ENCODE results near the gene SYT1. TPM values are rescaled to one million over a fixed set of nuclear protein-coding genes. Genes with fewer than 3 reads are reported as not detected.

Gene SYT1
- total and polyA plus RNA-seq, 7 donors: 2.8 to 20.0 (median 10.6) TPM; not detected in 1

DNA sequence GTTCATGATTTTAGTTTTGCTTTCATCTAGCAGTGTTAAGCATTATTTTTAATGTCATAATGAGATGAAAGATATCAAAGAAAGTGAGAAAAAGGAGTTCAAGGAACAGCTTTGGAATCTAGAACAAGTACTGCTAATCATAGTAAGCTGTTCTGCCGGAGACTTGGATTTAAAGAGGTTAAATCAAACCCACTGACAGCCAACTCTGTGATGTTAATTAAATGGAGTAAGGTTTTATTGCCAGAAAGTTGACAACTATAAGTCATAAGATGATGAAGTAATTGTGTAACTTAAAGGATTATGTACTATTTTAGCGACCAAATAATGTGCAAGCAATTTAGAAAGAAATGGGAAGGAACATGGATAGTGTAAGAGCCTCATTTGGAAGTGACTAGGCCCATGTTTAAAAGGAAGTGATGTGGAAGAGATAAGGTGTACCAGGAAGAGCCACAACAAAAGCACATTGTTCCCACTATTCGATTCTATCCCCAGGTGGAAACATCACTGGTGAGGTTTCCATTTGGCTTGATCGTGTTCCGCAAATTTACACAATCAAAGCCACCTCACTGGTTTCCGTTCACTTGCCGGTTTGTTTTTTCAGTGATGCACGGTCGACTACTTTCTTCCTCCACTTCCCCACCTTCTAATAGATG lies 437.7 kb downstream of the SYT1 start:
- WGBS, 2 donors: 40 to 75% methylated on average over 9 of the region's 9 CpGs
- no peaks in the 10 kb centered on the region for H3K4me1 ChIP-seq
- no peaks in the 10 kb centered on the region for H3K36me3 ChIP-seq
- H3K4me3 ChIP-seq: no peak overlapping the region
- H3K9me3 ChIP-seq: no peaks in the 10 kb centered on the region
- peak in 1 of 4 donors; percentile 14 for TF ChIP-seq POLR2AphosphoS5 (IDR thresholded peaks at IDR 0.05)
- TF ChIP-seq POLR2A (IDR thresholded peaks at IDR 0.05): no peak
- DNase-seq: no peak
- H3K27ac ChIP-seq: peak overlapping the region in 1 of 4 donors; percentile 27
- H3K27me3 ChIP-seq: no peaks in the 10 kb centered on the region
- intact Hi-C loops (cut with DNase I): no loop called here

DNA sequence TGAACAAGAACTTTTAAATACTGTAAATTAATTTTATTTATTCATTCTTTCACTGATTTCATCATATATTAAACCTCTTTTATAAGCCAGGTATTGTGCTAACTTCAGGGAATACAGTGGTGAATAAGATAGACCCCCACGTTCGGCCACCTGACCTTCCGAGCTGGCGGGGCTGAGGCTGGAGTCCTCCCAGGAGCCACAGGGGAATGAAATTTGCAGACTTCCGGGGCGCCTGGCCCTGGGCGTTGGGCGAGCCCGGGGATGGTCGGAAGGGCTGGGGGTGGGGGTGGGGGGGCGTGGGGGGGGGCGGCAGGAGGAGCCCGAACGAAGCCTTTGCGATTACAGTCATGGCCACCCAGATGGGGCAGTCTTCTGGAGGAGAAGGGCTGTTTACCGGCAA lies 442.8 kb downstream of the SYT1 start:
- intact Hi-C loops (cut with DNase I): no loop called here
- TF ChIP-seq POLR2A (IDR thresholded peaks at IDR 0.05): no peak
- no peak for TF ChIP-seq EP300 (IDR thresholded peaks at IDR 0.05)
- TF ChIP-seq POLR2AphosphoS5 (IDR thresholded peaks at IDR 0.05): no peak
- TF ChIP-seq, protein P1, sequence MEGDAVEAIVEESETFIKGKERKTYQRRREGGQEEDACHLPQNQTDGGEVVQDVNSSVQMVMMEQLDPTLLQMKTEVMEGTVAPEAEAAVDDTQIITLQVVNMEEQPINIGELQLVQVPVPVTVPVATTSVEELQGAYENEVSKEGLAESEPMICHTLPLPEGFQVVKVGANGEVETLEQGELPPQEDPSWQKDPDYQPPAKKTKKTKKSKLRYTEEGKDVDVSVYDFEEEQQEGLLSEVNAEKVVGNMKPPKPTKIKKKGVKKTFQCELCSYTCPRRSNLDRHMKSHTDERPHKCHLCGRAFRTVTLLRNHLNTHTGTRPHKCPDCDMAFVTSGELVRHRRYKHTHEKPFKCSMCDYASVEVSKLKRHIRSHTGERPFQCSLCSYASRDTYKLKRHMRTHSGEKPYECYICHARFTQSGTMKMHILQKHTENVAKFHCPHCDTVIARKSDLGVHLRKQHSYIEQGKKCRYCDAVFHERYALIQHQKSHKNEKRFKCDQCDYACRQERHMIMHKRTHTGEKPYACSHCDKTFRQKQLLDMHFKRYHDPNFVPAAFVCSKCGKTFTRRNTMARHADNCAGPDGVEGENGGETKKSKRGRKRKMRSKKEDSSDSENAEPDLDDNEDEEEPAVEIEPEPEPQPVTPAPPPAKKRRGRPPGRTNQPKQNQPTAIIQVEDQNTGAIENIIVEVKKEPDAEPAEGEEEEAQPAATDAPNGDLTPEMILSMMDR (IDR thresholded peaks at IDR 0.05): no peak
- H3K27ac ChIP-seq: no peak overlapping the region
- H3K4me3 ChIP-seq: no peak overlapping the region
- WGBS, 2 donors: 89 to 91% methylated on average over 16 of the region's 16 CpGs
- no peak for DNase-seq
- H3K36me3 ChIP-seq: no peaks in the 10 kb centered on the region
- no peaks in the 10 kb centered on the region for H3K27me3 ChIP-seq
- no peaks in the 10 kb centered on the region for H3K9me3 ChIP-seq
- H3K4me1 ChIP-seq: no peaks in the 10 kb centered on the region

DNA sequence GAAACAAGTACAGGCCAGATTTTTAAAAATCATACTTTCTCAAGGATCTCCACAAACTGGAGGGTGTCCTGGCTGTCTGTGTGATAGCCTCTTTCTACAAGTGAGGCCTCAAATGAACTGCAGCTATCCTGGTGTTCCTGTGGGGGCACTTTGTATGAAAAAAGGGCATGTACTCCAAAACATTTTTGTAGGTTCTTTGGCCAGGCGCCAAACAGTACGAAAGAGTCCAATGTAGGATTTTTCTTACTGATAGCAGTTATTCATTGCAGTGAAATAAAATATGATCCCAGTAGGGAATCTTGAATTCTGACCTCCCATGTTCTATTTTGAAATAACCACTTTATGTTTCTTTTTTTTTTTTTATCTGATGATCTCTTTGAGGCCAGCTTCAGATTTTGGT lies 444.5 kb downstream of the SYT1 start:
- Histone ChIP-seq H3K27me3 (no peaks in the 10 kb centered on the region), H3K36me3 (no peaks in the 10 kb centered on the region), H3K27ac (no peak overlapping the region), H3K9me3 (peaks cover 0 to under 1% (median 0%) of the 10 kb centered on the region in 4 donors), H3K4me1 (no peaks in the 10 kb centered on the region), H3K4me3 (no peak overlapping the region)
- no peak for TF ChIP-seq POLR2A (IDR thresholded peaks at IDR 0.05)
- TF ChIP-seq EP300 (IDR thresholded peaks at IDR 0.05): no peak
- no peak for TF ChIP-seq POLR2AphosphoS5 (IDR thresholded peaks at IDR 0.05)
- TF ChIP-seq, protein P1 (IDR thresholded peaks at IDR 0.05): no peak
- WGBS, 2 donors: 88% methylated on average over 2 of the region's 2 CpGs
- intact Hi-C loops (cut with DNase I): no loop called here
- DNase-seq: no peak

DNA sequence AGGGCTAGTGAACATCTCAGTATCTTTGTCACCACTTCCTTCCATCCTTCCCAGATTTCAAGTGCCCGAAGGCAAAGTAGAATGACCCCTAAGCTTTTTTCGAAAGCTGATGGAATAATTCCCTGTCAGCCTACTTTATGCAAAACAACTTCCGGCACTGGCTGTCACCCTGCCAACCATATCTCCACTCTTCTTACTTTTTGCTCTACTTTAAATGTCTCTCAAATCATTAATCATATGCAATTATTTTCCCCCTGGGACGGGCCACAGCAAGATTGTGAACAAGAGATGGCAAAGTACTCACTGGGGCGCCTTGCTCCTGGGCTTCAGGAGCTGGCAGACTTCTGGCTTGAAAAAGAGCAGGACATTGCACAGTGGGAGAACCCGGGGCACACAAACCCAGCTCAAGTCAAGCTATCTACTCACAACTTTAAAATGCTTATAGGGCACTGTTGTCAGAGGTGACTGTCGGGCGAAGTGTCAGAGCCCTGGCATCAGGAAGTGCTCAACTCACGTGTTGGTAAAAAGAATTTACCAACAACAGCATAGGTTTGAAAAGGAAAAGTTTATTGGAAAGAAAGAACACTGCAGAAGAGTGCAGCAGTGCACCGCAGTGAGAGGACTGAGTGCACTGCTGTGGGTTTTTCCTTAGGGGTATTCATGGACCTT lies 452.7 kb downstream of the SYT1 start:
- H3K27me3 ChIP-seq: no peaks in the 10 kb centered on the region
- intact Hi-C loops (cut with DNase I): no loop called here
- TF ChIP-seq, protein P1 (IDR thresholded peaks at IDR 0.05): no peak
- TF ChIP-seq POLR2AphosphoS5 (IDR thresholded peaks at IDR 0.05) (no peak), EP300 (IDR thresholded peaks at IDR 0.05) (no peak), POLR2A (IDR thresholded peaks at IDR 0.05) (no peak)
- DNase-seq: no peak
- H3K4me3 ChIP-seq: no peak overlapping the region
- WGBS, 2 donors: 82 to 85% methylated on average over 10 of the region's 10 CpGs
- no peaks in the 10 kb centered on the region for H3K36me3 ChIP-seq
- H3K27ac ChIP-seq: no peak overlapping the region
- H3K9me3 ChIP-seq: peaks cover 0 to 2% (median 0%) of the 10 kb centered on the region in 4 donors
- H3K4me1 ChIP-seq: no peaks in the 10 kb centered on the region

DNA sequence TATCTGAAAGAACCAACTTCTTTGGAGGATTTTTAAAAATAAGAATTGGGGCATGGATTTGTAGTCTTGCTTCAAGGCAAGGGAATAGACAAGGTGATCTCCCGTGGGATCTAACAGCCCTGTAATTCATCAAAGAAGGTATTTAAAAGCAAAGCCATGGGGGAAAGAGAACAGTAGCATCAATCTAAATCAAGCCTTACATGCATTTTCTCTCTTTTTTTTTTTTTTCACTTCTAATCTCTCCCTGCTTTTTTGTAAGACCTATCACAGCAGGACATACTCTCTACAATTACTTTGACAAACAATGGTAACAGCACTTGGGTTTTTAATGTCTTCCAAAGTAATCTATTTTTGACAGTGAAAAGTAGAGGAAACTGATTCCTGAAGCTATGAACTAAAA lies 458.3 kb downstream of the SYT1 start:
- intact Hi-C loops (cut with DNase I): no loop called here
- TF ChIP-seq POLR2AphosphoS5 (IDR thresholded peaks at IDR 0.05): no peak
- no peak for TF ChIP-seq EP300 (IDR thresholded peaks at IDR 0.05)
- WGBS, 2 donors: 92 to 93% methylated on average over 1 of the region's 1 CpG
- H3K4me1 ChIP-seq: no peaks in the 10 kb centered on the region
- H3K27ac ChIP-seq: no peak overlapping the region
- no peak overlapping the region for H3K4me3 ChIP-seq
- H3K27me3 ChIP-seq: no peaks in the 10 kb centered on the region
- H3K9me3 ChIP-seq: no peaks in the 10 kb centered on the region
- no peaks in the 10 kb centered on the region for H3K36me3 ChIP-seq
- no peak for DNase-seq

Measured in sigmoid colon (tissue), 7 donors.